K562 (cell line): ENCODE measurements around the gene COX4I2. TPM values are rescaled to one million over a fixed set of nuclear protein-coding genes. Genes with fewer than 3 reads are reported as not detected.

Experiments used
- BACH1 ChIP-seq: fragments of 200-800 bp; sonication (Bioruptor generic); IDR thresholded peaks from 2 replicates; pipeline ENCODE4 v1.6.1; 2016; ENCODE audit warnings: missing genetic modification characterization, missing compliant biosample characterization
- CEBPG ChIP-seq, 3 experiments: fragments of 200-800 bp in 1 of 3; sonication (Bioruptor generic) in 1 of 3; sonication (generic) in 1 of 3; formaldehyde crosslinking in 1 of 3; IDR thresholded peaks in 2 of 3; conservative IDR thresholded peaks in 1 of 3; 2 replicates each; pipeline versions ENCODE4 v1.6.1 to v1.8.0; 2016 to 2022; ENCODE audit warnings: missing compliant biosample characterization in 2 of 3, missing genetic modification characterization in 2 of 3, mild to moderate bottlenecking in 1 of 3, missing genetic modification reagents in 1 of 3
- DPF2 ChIP-seq: fragments of 450-650 bp; IDR thresholded peaks from 2 replicates; pipeline ENCODE4 v1.6.1; 2016
- GATAD2B ChIP-seq: fragments of 450-650 bp; IDR thresholded peaks from 2 replicates; pipeline ENCODE4 v1.6.1; 2017; ENCODE audit warnings: mild to moderate bottlenecking, borderline replicate concordance
- IFI16 ChIP-seq: fragments of 250-450 bp; sonication (Bioruptor Pico); IDR thresholded peaks from 2 replicates; pipeline ENCODE4 v2.1.2; 2022; ENCODE audit warnings: mild to moderate bottlenecking, inconsistent platforms
- MTA1 ChIP-seq: fragments of 450-650 bp; IDR thresholded peaks from 2 replicates; pipeline ENCODE4 v1.6.1; 2017; ENCODE audit warnings: borderline replicate concordance
- NFRKB ChIP-seq: fragments of 450-650 bp; IDR thresholded peaks from 2 replicates; pipeline ENCODE4 v1.6.1; 2016; ENCODE audit warnings: low read depth
- NFXL1 ChIP-seq: fragments of 450-650 bp; formaldehyde crosslinking; IDR thresholded peaks from 2 replicates; pipeline ENCODE4 v1.4.0; 2021; ENCODE audit warnings: mild to moderate bottlenecking
- OTX1 ChIP-seq: fragments of 450-650 bp; formaldehyde crosslinking; IDR thresholded peaks from 2 replicates; pipeline ENCODE4 v1.4.0; 2022; ENCODE audit warnings: mild to moderate bottlenecking
- PHTF2 ChIP-seq: fragments of 250-450 bp; sonication (Bioruptor Pico); IDR thresholded peaks from 2 replicates; pipeline ENCODE4 v1.5.0; 2021; ENCODE audit warnings: mild to moderate bottlenecking
- POLR2B ChIP-seq: fragments of 450-650 bp; IDR thresholded peaks from 2 replicates; pipeline ENCODE4 v1.6.1; 2018; ENCODE audit warnings: low read depth; ENCODE audit not compliant: partially characterized antibody
- SMARCE1 ChIP-seq: fragments of 450-650 bp; IDR thresholded peaks from 2 replicates; pipeline ENCODE4 v1.7.1; 2016; ENCODE audit warnings: mild to moderate bottlenecking
- TCFL5 ChIP-seq: fragments of 250-450 bp; sonication (Bioruptor Pico); conservative IDR thresholded peaks from 2 replicates; pipeline ENCODE4 v1.6.1; 2021; ENCODE audit warnings: mild to moderate bottlenecking, moderate library complexity, matching md5 sums
- ZNF668 ChIP-seq: fragments of 250-450 bp; sonication (Bioruptor Pico); IDR thresholded peaks from 2 replicates; pipeline ENCODE4 v1.8.0; 2022; ENCODE audit warnings: mild to moderate bottlenecking, inconsistent platforms
- polyA plus RNA-seq, 8 experiments: library from polyadenylated mRNA; depleted of rRNA in 4 of 8; stranded (reverse) in 5 of 8; unstranded in 3 of 8; fragments of >200 nt; fragmentation: Nextera tagmentation in 2 of 8; fragmentation: Illumina TruSeq in 1 of 8; extraction: Ambion mirVana in 2 of 8; extraction: Trizol in 1 of 8; gene quantifications; 2 replicates each; pipeline versions ENCODE4 v1.2.1 to v1.2.3, GENCODE V29; 2011 to 2014; ENCODE audit warnings: inconsistent platforms in 1 of 8, missing spikeins in 1 of 8
- total RNA-seq, 7 experiments: library from RNA; depleted of rRNA in 6 of 7; stranded (reverse); fragments of >200 nt in 6 of 7; fragmentation: Illumina TruSeq in 2 of 7; extraction: Trizol in 2 of 7; gene quantifications; 2 replicates each; pipeline versions ENCODE4 v1.2.1 to v1.2.3, GENCODE V29; 2011 to 2021; ENCODE audit warnings: low replicate concordance in 1 of 7
- TF ChIP-seq, protein P1 (sequence below): fragments of 250-450 bp; sonication (Bioruptor Pico); IDR thresholded peaks from 2 replicates; pipeline ENCODE4 v1.5.0; 2022; ENCODE audit warnings: mild to moderate bottlenecking
- TF ChIP-seq, protein P2 (sequence below), 2 experiments: fragments of 450-650 bp; IDR thresholded peaks; 2 replicates each; pipeline ENCODE4 v1.6.1; 2018; ENCODE audit warnings: mild to moderate bottlenecking in 2 of 2, low read depth in 1 of 2; ENCODE audit not compliant: partially characterized antibody in 2 of 2
- TF ChIP-seq, protein P3 (sequence below): sonication (generic); formaldehyde crosslinking; IDR thresholded peaks from 2 replicates; pipeline ENCODE4 v1.8.0; 2022; ENCODE audit warnings: mild to moderate bottlenecking, missing genetic modification reagents
- TF ChIP-seq, protein P4 (sequence below), 2 experiments: fragments of 450-650 bp; conservative IDR thresholded peaks; 2 replicates each; pipeline ENCODE4 v1.6.1; 2017; ENCODE audit warnings: mild to moderate bottlenecking in 2 of 2, moderate library complexity in 2 of 2

The COX4I2 gene
- total and polyA plus RNA-seq, 9 of the 15 experiments (the other 6 are each of a cell fraction or from before 2014, with no cell fraction given) = not detected

DNA sequence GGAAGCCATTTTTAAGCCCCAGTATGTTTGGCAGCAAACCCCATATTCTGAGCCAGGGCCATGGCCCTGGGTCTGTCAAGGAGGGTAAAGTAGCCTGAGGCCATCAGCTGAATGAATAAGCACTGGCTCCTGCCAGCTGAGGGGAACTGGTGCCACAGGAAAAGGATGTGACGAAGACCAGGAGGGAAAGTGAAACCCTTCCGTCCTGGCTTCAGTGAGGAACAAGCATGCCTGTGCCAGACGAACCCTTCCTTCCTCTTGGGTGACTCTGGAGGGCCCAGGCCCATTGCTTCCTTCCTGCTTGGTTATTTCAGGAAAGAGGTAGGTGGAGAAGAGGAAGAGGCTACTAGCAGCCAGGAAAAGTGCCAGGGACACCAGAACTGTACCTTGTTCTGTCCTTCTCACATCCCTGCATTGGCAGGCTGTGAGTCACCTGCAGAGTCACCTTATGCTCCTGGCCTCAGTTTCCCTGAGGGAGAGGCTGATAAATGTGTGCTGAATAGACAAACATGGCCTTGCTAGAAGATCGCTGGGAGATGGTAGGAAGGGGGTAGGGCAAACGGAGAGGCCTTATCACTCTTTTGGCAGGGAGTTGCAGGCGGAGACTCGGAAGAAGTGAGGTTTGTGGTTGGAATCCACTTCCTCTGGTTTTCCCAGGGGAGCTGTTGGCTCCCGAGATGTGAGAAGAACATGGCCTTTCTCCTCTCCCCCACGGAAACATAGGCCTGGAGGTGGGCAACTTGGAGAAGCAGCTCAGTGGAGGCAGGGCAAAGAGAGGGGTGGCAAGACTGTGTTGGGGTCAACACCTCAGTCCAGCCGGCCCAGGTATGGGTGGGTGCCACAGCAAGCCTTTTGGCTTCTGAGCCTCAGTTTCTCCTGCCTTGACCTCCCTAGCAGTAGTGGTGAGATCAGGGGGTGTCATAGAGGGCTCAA lies 37.4 kb downstream of the COX4I2 start (continued):
- no peak for TF ChIP-seq OTX1 (CRISPR knock-in tag)
- TF ChIP-seq, protein P1, sequence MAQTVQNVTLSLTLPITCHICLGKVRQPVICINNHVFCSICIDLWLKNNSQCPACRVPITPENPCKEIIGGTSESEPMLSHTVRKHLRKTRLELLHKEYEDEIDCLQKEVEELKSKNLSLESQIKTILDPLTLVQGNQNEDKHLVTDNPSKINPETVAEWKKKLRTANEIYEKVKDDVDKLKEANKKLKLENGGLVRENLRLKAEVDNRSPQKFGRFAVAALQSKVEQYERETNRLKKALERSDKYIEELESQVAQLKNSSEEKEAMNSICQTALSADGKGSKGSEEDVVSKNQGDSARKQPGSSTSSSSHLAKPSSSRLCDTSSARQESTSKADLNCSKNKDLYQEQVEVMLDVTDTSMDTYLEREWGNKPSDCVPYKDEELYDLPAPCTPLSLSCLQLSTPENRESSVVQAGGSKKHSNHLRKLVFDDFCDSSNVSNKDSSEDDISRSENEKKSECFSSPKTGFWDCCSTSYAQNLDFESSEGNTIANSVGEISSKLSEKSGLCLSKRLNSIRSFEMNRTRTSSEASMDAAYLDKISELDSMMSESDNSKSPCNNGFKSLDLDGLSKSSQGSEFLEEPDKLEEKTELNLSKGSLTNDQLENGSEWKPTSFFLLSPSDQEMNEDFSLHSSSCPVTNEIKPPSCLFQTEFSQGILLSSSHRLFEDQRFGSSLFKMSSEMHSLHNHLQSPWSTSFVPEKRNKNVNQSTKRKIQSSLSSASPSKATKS (CRISPR knock-in tag) = 0 out of 2 replicates have a peak, but pooled peaks have one; percentile 56
- no peak for TF ChIP-seq CEBPG (CRISPR knock-in tag; IDR thresholded peaks at IDR 0.05)
- TF ChIP-seq CEBPG (tag; conservative IDR thresholded peaks at IDR 0.05 in 1 of 2, IDR thresholded peaks at IDR 0.05 in 1 of 2) = no peak
- TF ChIP-seq, protein P2, sequence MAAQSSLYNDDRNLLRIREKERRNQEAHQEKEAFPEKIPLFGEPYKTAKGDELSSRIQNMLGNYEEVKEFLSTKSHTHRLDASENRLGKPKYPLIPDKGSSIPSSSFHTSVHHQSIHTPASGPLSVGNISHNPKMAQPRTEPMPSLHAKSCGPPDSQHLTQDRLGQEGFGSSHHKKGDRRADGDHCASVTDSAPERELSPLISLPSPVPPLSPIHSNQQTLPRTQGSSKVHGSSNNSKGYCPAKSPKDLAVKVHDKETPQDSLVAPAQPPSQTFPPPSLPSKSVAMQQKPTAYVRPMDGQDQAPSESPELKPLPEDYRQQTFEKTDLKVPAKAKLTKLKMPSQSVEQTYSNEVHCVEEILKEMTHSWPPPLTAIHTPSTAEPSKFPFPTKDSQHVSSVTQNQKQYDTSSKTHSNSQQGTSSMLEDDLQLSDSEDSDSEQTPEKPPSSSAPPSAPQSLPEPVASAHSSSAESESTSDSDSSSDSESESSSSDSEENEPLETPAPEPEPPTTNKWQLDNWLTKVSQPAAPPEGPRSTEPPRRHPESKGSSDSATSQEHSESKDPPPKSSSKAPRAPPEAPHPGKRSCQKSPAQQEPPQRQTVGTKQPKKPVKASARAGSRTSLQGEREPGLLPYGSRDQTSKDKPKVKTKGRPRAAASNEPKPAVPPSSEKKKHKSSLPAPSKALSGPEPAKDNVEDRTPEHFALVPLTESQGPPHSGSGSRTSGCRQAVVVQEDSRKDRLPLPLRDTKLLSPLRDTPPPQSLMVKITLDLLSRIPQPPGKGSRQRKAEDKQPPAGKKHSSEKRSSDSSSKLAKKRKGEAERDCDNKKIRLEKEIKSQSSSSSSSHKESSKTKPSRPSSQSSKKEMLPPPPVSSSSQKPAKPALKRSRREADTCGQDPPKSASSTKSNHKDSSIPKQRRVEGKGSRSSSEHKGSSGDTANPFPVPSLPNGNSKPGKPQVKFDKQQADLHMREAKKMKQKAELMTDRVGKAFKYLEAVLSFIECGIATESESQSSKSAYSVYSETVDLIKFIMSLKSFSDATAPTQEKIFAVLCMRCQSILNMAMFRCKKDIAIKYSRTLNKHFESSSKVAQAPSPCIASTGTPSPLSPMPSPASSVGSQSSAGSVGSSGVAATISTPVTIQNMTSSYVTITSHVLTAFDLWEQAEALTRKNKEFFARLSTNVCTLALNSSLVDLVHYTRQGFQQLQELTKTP (IDR thresholded peaks at IDR 0.05; ENCODE audit: low read depth in 1 of 2, partially characterized antibody in 2 of 2) = peak in 1 of 2 experiments; percentile 22
- TF ChIP-seq, protein P3, sequence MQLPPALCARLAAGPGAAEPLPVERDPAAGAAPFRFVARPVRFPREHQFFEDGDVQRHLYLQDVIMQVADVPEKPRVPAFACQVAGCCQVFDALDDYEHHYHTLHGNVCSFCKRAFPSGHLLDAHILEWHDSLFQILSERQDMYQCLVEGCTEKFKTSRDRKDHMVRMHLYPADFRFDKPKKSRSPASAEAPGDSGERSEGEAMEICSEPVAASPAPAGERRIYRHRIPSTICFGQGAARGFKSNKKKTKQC (CRISPR knock-in tag) = no peak
- peak; percentile 18; the same call in 1 of the 2 replicates for TF ChIP-seq GATAD2B
- peak; percentile 48; the same call in 1 of the 2 replicates for TF ChIP-seq TCFL5
- TF ChIP-seq PHTF2 = 0 out of 2 replicates have a peak, but pooled peaks have one; percentile 38
- peak; percentile 33 for TF ChIP-seq SMARCE1
- 0 out of 2 replicates have a peak, but pooled peaks have one; percentile 38 for TF ChIP-seq ZNF668
- peak; percentile 56; the same call in 1 of the 2 replicates for TF ChIP-seq IFI16 (CRISPR knock-in tag)
- no peak; the same call in none of the 2 replicates for TF ChIP-seq DPF2
- TF ChIP-seq MTA1 = 0 out of 2 replicates have a peak, but pooled peaks have one; percentile 51
- peak; percentile 43 for TF ChIP-seq POLR2B
- peak; percentile 41; the same call in 1 of the 2 replicates for TF ChIP-seq BACH1 (tag)
- TF ChIP-seq NFXL1 (CRISPR knock-in tag) = no peak
- TF ChIP-seq, protein P4, sequence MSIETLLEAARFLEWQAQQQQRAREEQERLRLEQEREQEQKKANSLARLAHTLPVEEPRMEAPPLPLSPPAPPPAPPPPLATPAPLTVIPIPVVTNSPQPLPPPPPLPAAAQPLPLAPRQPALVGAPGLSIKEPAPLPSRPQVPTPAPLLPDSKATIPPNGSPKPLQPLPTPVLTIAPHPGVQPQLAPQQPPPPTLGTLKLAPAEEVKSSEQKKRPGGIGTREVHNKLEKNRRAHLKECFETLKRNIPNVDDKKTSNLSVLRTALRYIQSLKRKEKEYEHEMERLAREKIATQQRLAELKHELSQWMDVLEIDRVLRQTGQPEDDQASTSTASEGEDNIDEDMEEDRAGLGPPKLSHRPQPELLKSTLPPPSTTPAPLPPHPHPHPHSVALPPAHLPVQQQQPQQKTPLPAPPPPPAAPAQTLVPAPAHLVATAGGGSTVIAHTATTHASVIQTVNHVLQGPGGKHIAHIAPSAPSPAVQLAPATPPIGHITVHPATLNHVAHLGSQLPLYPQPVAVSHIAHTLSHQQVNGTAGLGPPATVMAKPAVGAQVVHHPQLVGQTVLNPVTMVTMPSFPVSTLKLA (conservative IDR thresholded peaks at IDR 0.05) = no peak
- peak; percentile 96 for TF ChIP-seq NFRKB
